GM12864 (cell line): ENCODE measurements around the gene PTPRCAP.

Experiments used
- DNase-seq: peaks from one replicate; pipeline ENCODE4 v3.0.0-alpha.2; 2011; ENCODE audit warnings: low read depth
- H3K4me3 ChIP-seq: 2 replicates; pipeline ENCODE4 v1.5.1; 2011; ENCODE audit warnings: mild to moderate bottlenecking, low read depth, low read length, control low read depth
- TF ChIP-seq, protein P1 (sequence below): IDR thresholded peaks from 2 replicates; pipeline ENCODE4 v1.5.1; 2011; ENCODE audit warnings: low read depth, mild to moderate bottlenecking, moderate library complexity, low read length, control low read depth, inconsistent platforms; ENCODE audit errors: missing control alignments

Gene PTPRCAP

DNA sequence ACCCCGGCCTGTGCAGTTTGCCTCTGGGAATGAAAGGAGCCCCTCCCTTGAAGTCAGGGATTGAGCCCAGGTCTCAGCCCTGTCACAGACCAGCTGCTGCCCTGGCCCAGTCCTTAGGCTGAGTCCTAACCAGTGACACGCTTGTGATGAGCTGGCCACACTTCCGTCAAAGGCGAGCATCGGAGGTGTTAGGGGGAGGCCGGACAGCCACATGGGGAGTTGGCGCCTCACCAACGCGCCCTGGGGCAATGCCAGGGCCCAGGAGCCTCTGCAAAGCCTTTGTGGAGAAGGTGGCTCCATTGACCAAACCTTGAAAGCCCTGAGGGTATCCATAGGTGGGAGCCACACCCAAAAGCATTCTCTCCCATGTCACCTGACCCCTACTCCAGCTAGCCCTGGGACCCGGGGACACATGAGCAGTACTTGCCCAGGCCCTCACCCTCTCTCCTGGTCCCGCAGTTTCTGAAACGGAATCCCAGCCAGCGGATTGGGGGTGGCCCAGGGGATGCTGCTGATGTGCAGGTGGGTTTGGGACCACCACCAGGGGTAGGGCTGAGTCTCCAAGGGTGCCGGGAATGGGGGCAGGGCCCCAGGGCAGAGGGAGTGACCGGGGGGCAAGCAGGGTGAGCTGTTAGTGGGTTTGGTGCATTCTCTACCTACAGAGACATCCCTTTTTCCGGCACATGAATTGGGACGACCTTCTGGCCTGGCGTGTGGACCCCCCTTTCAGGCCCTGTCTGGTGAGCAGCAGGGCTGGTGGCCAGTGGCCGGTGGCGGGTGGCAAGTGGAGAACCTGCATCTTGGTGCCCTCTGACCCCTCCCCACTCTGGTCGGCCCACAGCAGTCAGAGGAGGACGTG is 3.7 kb downstream of the PTPRCAP start:
- TF ChIP-seq, protein P1, sequence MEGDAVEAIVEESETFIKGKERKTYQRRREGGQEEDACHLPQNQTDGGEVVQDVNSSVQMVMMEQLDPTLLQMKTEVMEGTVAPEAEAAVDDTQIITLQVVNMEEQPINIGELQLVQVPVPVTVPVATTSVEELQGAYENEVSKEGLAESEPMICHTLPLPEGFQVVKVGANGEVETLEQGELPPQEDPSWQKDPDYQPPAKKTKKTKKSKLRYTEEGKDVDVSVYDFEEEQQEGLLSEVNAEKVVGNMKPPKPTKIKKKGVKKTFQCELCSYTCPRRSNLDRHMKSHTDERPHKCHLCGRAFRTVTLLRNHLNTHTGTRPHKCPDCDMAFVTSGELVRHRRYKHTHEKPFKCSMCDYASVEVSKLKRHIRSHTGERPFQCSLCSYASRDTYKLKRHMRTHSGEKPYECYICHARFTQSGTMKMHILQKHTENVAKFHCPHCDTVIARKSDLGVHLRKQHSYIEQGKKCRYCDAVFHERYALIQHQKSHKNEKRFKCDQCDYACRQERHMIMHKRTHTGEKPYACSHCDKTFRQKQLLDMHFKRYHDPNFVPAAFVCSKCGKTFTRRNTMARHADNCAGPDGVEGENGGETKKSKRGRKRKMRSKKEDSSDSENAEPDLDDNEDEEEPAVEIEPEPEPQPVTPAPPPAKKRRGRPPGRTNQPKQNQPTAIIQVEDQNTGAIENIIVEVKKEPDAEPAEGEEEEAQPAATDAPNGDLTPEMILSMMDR: no peak
- H3K4me3 ChIP-seq: no peak overlapping the region
- DNase-seq: no peak

DNA sequence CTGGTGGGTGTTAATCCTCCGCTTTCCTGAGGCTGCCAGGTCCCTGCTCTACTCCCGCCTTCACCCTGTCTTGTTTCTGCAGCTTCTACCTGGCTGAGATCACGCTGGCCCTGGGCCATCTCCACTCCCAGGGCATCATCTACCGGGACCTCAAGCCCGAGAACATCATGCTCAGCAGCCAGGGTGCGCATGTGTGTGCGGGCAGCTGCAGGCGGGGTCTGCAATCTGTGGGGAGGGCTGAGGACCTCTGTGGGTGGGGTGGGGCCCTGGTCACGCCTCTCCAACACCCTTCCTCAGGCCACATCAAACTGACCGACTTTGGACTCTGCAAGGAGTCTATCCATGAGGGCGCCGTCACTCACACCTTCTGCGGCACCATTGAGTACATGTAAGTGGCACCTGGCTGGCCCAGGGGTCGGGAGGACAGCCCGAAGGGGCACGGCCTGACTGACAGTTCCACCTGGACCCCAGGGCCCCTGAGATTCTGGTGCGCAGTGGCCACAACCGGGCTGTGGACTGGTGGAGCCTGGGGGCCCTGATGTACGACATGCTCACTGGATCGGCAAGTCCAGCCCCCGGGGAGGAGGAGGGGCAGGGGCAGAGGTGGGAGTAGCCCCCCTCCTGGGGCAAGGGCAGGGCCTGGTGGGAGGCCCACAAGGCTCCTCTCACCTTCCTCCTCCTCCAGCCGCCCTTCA is 4.7 kb downstream of the PTPRCAP start:
- TF ChIP-seq, protein P1: no peak
- no peak for DNase-seq
- no peak overlapping the region for H3K4me3 ChIP-seq

DNA sequence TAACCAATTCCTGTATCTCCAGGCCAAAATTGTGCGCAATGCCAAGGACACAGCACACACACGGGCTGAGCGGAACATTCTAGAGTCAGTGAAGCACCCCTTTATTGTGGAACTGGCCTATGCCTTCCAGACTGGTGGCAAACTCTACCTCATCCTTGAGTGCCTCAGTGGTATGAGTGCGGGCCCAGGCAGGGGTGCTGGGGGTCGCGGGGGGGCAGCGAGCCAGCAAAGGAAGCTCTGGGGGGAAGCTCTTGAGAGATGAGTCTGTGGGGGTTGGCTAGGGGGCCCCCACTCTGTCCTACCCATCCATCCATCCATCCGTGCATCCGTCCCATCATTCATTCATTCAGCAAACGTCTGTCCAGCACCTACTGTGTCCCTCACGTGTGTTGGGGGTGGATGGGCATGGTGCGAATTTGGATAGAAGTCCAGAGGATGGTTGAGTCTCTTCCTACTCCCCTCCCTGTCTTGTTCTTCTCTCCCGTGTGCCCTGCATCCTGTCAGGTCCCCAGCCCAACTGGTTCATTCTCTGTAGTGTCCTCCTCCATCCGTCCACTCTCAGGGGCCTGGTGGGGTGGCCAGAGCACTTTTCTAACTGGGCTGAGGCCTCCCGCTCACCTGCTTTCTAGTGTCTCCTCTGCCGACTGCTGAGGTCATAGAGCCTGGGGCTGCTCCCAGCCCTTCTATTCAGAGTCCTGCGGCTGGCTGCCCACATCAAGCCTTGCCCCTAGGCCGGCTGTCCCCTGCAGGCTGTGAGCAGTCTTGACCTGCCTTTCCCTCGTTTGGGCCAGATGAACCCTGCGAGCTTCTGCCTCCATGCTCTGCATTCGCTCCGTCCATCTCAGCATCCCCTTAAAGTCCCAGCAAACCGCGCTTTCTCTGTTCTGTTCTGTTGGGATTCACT is 5.9 kb downstream of the PTPRCAP start:
- DNase-seq: no peak
- no peak overlapping the region for H3K4me3 ChIP-seq

DNA sequence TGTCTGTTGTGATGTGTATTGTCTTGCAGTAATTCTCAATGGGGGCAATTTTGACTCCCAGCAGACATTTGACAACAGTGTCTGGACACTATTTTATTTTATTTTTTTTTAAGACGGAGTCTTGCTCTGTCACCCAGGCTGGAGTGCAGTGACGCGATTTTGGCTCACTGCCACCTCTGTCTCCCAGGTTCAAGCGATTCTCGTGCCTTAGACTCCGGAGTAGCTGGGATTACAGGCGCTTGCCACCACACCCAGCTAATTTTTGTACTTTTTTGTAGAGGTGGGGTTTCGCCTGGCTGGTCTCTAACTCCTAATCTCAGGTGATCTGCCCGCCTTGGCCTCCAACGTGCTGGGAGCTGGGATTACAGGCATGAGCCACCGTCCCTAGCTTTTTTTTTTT is 7.8 kb downstream of the PTPRCAP start:
- peak overlapping the region; percentile 63; the same call in 1 of the 2 replicates for H3K4me3 ChIP-seq
- TF ChIP-seq, protein P1: no peak

More for the DNA sequence above, 5.9 kb downstream of the PTPRCAP start:
- TF ChIP-seq, protein P1: no peak

DNA sequence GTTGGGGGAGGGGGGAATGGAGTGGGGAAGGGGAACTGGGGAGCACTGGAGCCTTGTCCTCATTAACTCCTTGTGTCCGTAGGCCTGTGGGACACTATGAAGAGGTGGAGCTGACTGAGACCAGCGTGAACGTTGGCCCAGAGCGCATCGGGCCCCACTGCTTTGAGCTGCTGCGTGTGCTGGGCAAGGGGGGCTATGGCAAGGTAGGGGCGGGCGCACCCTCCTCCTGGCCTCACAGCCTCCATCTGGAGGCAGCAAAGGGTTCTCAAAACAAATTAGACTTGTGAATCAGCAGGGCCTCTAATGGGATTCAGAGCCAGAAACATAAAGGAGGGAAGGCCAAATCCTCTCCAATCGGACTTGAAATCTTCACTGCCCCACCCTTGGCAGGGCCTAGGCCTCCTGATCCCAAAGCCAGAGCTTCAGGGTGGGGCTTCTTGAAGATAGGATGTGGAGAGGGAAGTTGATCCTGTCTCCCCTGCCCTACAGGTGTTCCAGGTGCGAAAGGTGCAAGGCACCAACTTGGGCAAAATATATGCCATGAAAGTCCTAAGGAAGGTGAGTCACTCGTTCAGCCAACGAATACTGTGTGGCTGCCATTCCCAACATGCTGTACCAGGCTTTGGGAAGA is 8.3 kb downstream of the PTPRCAP start:
- peak overlapping the region; percentile 63 for H3K4me3 ChIP-seq
- no peak for DNase-seq
- TF ChIP-seq, protein P1: no peak

More for the DNA sequence above, 7.8 kb downstream of the PTPRCAP start:
- DNase-seq: no peak
